AG04449 (cell line): ENCODE measurements around the gene KRT40.

ENCODE experiments used
- CTCF ChIA-PET: fragments of 350-600 bp; formaldehyde crosslinking; extraction: SDS; loops from one replicate; lab custom pipeline; 2021; ENCODE audit warnings: antibody characterized with exemption; lab: Yijun Ruan, JAX
- POLR2A ChIA-PET: fragments of 400-600, 350-600 bp; formaldehyde crosslinking; extraction: SDS; loops from one replicate; lab custom pipeline; 2020; ENCODE audit warnings: antibody characterized with exemption, inconsistent platforms; lab: Yijun Ruan, JAX
- DNase-seq: peaks from one replicate; pipeline ENCODE4 v3.0.0-alpha.2; 2010; ENCODE audit warnings: low read depth, low spot score
- H3K4me3 ChIP-seq: 2 replicates; pipeline ENCODE4 v1.5.1; 2011; ENCODE audit warnings: low read depth, mild to moderate bottlenecking, control low read depth, low read length
- CTCF ChIP-seq: IDR thresholded peaks from one replicate; pipeline ENCODE4 v1.5.1; 2011; ENCODE audit warnings: mild to moderate bottlenecking, moderate library complexity, low read length, control low read depth, inconsistent platforms; ENCODE audit not compliant: insufficient read depth; ENCODE audit errors: missing control alignments

The KRT40 gene

GRCh38 chr17:41013181-41013580 lies 29.1 kb upstream of the KRT40 start:
- TF ChIP-seq CTCF: no peak
- POLR2A ChIA-PET: no interaction called here
- no peak overlapping the region for H3K4me3 ChIP-seq
- DNase-seq: no peak
- CTCF ChIA-PET: interaction anchor here (1.2 kb wide), 1 partner anchor 9 kb away, joined by 5 read pairs; no protein-coding TSS in a partner anchor

DNA sequence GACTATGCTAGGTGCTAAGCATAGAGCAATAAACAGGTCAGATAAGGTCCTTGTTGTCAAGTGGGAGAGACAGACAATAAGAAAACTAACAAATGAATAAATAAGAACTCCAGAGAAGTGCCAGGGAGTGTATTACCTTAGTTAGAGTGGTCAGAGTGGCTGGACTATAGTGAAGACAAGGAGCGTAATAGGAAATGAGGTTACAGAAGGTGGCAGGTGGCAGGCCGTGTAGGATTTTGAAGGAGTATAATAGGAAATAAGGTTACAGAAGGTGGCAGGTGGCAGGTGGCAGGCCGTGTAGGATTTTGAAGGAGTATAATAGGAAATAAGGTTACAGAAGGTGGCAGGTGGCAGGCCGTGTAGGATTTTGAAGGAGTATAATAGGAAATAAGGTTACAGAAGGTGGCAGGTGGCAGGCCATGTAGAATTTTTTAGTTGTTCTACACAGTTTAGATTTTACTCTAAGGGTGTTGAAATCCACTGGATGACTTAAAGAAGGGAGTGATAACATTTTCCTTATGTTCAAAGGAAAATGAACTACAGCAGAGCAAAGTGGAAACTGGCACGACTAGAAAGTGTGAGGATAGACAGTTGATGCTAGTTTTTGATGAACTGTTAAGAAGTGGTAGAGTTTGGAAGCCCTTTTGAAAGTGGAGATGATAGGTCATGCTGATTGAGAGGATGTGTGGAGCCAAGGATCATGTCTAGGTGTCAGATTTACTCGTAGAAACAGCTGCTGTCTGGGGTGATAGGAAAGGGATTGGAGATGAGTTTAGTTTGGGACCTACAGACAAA lies 28.4 kb upstream of the KRT40 start:
- no peak for DNase-seq
- POLR2A ChIA-PET: no interaction called here
- TF ChIP-seq CTCF: no peak
- CTCF ChIA-PET: interaction anchor here (1.2 kb wide), 1 partner anchor 8 kb away, joined by 5 read pairs; no protein-coding TSS in a partner anchor
- H3K4me3 ChIP-seq: no peak overlapping the region

DNA sequence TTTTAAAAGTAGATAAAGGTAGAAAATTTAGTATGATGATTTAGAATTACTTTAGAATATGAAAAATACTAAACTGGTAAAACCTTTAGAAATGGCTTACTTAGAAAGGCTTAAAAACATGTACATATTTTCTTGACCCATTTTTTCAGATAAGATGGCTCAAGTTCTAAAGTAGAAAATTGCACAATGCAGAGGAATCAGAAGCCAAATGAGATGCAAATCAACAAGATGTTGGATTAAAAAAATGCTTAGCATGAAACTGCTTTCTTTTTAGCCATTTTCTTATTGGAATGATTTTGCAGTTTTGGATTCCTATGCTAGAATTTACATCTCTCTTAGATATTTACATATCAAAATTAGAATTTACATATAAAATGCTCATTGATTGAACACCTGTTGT lies 26.3 kb upstream of the KRT40 start:
- no peak for TF ChIP-seq CTCF
- ChIA-PET CTCF (no interaction called here), POLR2A (no interaction called here)
- no peak overlapping the region for H3K4me3 ChIP-seq
- DNase-seq: no peak

DNA sequence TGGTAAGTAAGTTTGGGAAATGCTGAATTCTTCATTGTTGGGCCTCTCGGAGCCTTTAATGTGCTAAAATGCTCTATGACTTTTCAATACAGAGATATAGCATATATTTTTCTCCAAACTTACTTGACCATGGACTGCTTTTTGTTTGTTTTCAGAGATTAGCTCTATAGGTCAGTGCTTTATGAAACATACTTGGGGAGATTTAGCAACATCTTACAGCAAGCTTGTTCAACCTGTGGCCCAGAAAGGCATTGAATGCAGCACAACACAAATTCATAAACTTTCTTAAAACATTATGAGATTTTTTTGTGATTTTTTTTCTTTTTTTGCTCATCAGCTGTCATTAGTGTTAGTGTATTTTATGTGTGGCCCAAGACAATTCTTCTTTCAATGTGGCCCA lies 25.8 kb upstream of the KRT40 start:
- ChIA-PET CTCF (interaction anchor here (0.8 kb wide), 1 partner anchor 11 kb away, joined by 3 read pairs; no protein-coding TSS in a partner anchor), POLR2A (no interaction called here)
- H3K4me3 ChIP-seq: no peak overlapping the region
- DNase-seq: no peak
- no peak for TF ChIP-seq CTCF

GRCh38 chr17:41009301-41009760 lies 25.2 kb upstream of the KRT40 start:
- ChIA-PET POLR2A (no interaction called here), CTCF (interaction anchor here (0.8 kb wide), 1 partner anchor 11 kb away, joined by 3 read pairs; no protein-coding TSS in a partner anchor)
- TF ChIP-seq CTCF: no peak
- DNase-seq: no peak
- no peak overlapping the region for H3K4me3 ChIP-seq

DNA sequence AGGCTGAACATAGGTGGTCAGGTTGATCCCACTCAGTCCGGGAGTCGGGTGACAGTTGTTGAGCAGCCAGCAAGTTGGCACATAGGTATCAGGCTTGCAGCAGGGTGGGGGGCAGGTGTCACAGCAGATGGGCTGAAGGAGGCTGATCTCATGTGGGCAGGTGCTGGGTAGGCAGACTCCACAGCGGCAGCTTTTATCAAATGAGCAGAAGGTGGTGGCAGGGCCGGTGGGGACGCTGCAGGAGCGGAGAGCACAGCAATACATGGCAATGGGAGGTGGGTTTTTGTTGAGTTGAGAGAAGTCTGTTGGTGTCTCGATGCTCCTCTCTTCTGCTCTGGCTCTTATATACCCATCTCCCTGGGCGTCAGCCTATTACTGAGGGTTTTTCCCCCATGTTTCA lies 24.7 kb upstream of the KRT40 start, which contains the start of gene KRTAP3-1:
KRTAP3-1 (minus strand) TSS at position 318 of the 400 bp plus-strand sequence; CDS start at position 264, 54 bp downstream.
- H3K4me3 ChIP-seq: no peak within 1 kb of the TSS
- POLR2A ChIA-PET: no interaction called here
- no peak for TF ChIP-seq CTCF
- CTCF ChIA-PET: interaction anchor here (1.2 kb wide), 1 partner anchor 9 kb away, joined by 5 read pairs; no protein-coding TSS in a partner anchor
- DNase-seq: no peak
